Stimulated activated naive CD8-positive, alpha-beta T cell treated with anti-CD3 and anti-CD28 coated beads, Interleukin-15, amount 100 ng/mL, for 72 hours (primary cell): ENCODE measurements around the gene TPSAB1.
A peak's percentile ranks its signal among the peaks of the same experiment; 100 is the strongest.
"Not testable (repeated sequence)": the region's sequence is repeated elsewhere in the genome, so short reads cannot be mapped to it uniquely, and the experiment has no call there.

ENCODE experiments used
- ATAC-seq: fragments of 150-1000 bp; cut with Tn5 transposase; 2 replicates; pipeline ENCODE4 v1.10.0; 2021; ENCODE audit warnings: mild to moderate bottlenecking, moderate library complexity
- DNase-seq, 2 donors: peaks; one replicate each; pipeline ENCODE4 v3.0.0; 2021 to 2022
- H3K27ac Mint-ChIP-seq, 2 donors: one replicate each; pipeline ENCODE4 v1.8.0; 2022; ENCODE audit warnings: mild to moderate bottlenecking in 2 of 2, mixed read lengths in 2 of 2, moderate library complexity in 2 of 2
- H3K27me3 Mint-ChIP-seq: one replicate; pipeline ENCODE4 v1.8.0; 2022; ENCODE audit warnings: mixed read lengths
- H3K4me1 Mint-ChIP-seq: one replicate; pipeline ENCODE4 v1.8.0; 2022; ENCODE audit warnings: mild to moderate bottlenecking, mixed read lengths
- H3K4me3 Mint-ChIP-seq, 2 donors: one replicate each; pipeline ENCODE4 v1.8.0; 2022; ENCODE audit warnings: mild to moderate bottlenecking in 2 of 2, mixed read lengths in 2 of 2, moderate library complexity in 1 of 2
- H3K9me3 Mint-ChIP-seq, 2 donors: one replicate each; pipeline ENCODE4 v1.8.0; 2022; ENCODE audit warnings: mixed read lengths in 2 of 2

The TPSAB1 gene

GRCh38 chr16:1240436-1240835 is at the start of gene TPSAB1:
Gene TPSAB1 (plus strand): TSS chr16:1240705. CDS start chr16:1240939, 234 bp downstream.
- not testable (repeated sequence) for H3K4me3 Mint-ChIP-seq, H3K27ac Mint-ChIP-seq, H3K27me3 Mint-ChIP-seq, H3K4me1 Mint-ChIP-seq, DNase-seq, H3K9me3 Mint-ChIP-seq, ATAC-seq

DNA sequence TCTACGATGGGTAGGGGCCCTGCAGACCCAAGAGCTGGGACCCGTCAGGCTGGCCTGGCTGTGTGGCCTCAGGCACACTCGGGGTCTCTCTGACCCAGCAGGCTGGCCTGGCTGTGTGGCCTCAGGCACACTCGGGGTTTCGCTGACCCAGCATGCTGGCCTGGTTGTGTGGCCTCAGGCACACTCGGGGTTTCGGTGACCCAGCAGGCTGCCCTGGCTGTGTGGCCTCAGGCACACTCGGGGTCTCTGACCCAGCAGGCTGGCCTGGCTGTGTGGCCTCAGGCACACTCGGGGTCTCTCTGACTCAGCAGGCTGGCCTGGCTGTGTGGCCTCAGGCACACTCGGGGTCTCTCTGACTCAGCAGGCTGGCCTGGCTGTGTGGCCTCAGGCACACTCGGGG is 49.7 kb upstream of the TPSAB1 start:
- H3K9me3 Mint-ChIP-seq, H3K27ac Mint-ChIP-seq, H3K4me3 Mint-ChIP-seq, H3K4me1 Mint-ChIP-seq, DNase-seq, ATAC-seq: not testable (repeated sequence)
- H3K27me3 Mint-ChIP-seq, result peaks cover 29% of the 10 kb centered on the region

DNA sequence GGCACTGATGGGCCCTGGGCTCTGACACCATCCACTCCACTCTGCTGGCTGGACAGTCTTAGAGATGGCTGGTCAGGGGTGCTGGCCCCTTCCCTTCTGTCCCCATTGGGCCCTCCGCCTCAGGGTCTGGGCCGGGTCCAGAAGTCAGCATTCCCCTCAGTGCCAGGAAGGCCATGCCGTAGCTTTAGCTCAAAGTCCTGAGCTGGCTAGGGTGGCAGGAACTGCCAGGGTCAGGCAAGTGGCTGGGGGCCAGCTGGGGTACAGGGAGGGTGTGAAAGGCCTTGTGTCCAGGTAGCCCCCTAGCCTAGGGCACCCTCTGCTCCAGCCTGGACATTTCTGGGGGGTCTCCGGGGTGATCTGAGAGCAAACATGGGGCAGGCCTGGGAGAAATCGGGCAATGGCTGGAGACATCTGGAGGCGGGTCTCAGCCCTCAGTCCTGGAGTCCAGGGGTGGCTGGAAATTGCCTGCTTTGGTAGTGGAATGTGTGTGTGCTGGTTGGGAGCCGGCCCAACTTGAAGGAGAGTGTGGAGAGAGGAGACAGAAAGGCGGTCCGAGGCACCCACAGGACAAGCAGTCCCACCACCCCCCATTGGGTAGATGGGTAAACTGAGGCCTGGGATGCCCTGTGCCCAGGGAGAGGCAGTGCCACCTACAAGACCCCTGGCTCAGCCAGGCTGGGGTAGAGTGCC is 48.0 kb upstream of the TPSAB1 start:
- peaks cover 28% of the 10 kb centered on the region for H3K27me3 Mint-ChIP-seq
- DNase-seq, result no peak
- no peak overlapping the region for H3K27ac Mint-ChIP-seq
- ATAC-seq, result no peak
- H3K9me3 Mint-ChIP-seq, result no peaks in the 10 kb centered on the region
- peaks cover 14% of the 10 kb centered on the region for H3K4me1 Mint-ChIP-seq
- H3K4me3 Mint-ChIP-seq, result no peak overlapping the region

GRCh38 chr16:1193143-1193824 is 47.2 kb upstream of the TPSAB1 start:
- H3K27me3 Mint-ChIP-seq, result peaks cover 23% of the 10 kb centered on the region
- DNase-seq, result no peak
- H3K9me3 Mint-ChIP-seq, result no peaks in the 10 kb centered on the region
- no peak overlapping the region for H3K4me3 Mint-ChIP-seq
- no peak for ATAC-seq
- H3K27ac Mint-ChIP-seq, result no peak overlapping the region
- H3K4me1 Mint-ChIP-seq, result peaks cover 15% of the 10 kb centered on the region

DNA sequence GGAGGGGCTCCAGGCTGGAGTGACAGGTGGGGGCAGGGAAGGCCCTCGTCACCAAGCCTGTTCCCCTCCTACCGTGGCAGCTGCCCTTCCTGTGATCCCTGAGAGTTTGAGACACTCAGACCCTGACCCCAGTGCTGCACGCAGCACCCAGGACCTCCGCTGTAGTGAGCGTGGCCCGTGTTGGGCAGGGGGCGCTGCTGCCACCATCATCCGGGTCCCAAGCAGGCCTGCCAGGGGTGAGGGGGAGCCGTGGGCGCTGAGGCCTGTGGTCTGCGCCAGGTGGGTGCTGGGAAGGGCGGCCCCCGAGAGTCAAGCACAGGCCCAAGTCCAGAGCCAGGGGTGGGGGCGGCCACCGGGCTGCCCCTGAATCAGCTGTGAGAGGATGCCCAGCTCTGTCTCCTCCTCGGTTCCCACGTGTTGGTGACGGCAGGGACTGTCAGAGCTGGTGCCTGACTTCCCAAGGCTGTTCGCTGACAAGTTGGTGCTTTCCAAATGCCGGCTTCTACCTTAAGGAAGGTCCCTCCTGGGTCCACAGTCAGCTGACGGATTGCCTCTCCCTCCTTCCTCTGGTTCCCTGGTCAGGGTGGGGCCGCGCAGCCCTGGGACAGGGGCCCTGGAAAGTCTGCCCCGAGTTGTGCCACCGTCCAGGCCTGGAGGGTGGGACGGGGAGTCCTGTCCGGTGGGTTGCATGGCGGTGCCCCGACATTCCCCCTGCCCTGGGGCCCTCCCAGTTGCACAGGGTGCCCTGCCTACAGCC is 46.5 kb upstream of the TPSAB1 start:
- Mint-ChIP-seq H3K9me3 (no peaks in the 10 kb centered on the region), H3K4me1 (peaks cover 15% of the 10 kb centered on the region), H3K27ac (no peak overlapping the region), H3K4me3 (no peak overlapping the region), H3K27me3 (peaks cover 18% of the 10 kb centered on the region)
- peak; percentile 21 for ATAC-seq
- no peak for DNase-seq

GRCh38 chr16:1194665-1195392 is 45.7 kb upstream of the TPSAB1 start:
- peaks cover 0 to 3% of the 10 kb centered on the region in 2 donors for H3K9me3 Mint-ChIP-seq
- no peak overlapping the region for H3K4me3 Mint-ChIP-seq
- H3K27ac Mint-ChIP-seq, result no peak overlapping the region
- peak; percentile 31 to 37 for DNase-seq
- peak; percentile 42 for ATAC-seq
- peaks cover 15% of the 10 kb centered on the region for H3K4me1 Mint-ChIP-seq
- H3K27me3 Mint-ChIP-seq, result peaks cover 14% of the 10 kb centered on the region

DNA sequence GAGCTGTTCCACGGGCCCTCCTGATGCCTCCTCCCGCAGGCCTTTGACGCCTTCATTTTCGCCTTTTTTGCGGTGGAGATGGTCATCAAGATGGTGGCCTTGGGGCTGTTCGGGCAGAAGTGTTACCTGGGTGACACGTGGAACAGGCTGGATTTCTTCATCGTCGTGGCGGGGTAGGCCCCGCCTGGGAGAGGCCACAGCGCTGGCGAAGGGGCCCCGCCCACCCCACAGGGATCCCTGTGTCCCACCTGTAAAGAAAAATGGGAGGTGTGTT is 45.2 kb upstream of the TPSAB1 start:
- H3K27ac Mint-ChIP-seq, result no peak overlapping the region
- H3K9me3 Mint-ChIP-seq, result peaks cover 0 to 5% of the 10 kb centered on the region in 2 donors
- no peak overlapping the region for H3K4me3 Mint-ChIP-seq
- ATAC-seq, result no peak
- H3K27me3 Mint-ChIP-seq, result peaks cover 14% of the 10 kb centered on the region
- DNase-seq, result no peak
- peaks cover 15% of the 10 kb centered on the region for H3K4me1 Mint-ChIP-seq

DNA sequence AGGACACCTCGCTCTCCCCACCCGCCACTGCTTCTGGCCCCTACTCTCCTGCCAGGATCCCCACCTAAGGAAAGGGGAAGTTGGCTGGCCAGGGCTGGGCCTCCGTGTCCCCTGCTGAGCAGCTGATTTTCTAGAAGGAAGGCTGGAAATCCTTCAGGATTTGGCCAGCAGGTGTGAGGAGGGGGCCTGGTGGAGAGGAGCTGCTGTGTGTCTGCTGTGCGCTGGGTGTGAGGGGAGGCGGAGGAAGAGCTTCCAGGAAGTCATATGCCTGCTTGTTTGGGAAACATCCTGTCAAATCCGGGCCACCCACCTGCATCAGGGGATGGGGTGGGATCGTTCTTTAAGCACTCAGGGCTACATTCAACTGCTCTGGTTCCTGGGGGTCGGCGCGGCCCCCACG is 44.0 kb upstream of the TPSAB1 start:
- Mint-ChIP-seq H3K27ac (no peak overlapping the region), H3K4me3 (no peak overlapping the region), H3K9me3 (peaks cover 0 to 5% of the 10 kb centered on the region in 2 donors), H3K4me1 (peaks cover 15% of the 10 kb centered on the region), H3K27me3 (peaks cover 14% of the 10 kb centered on the region)
- DNase-seq, result no peak
- no peak for ATAC-seq

GRCh38 chr16:1197237-1197866 is 43.2 kb upstream of the TPSAB1 start:
- Mint-ChIP-seq H3K4me3 (no peak overlapping the region), H3K9me3 (peaks cover 0 to 5% of the 10 kb centered on the region in 2 donors), H3K27ac (no peak overlapping the region), H3K4me1 (peaks cover 15% of the 10 kb centered on the region), H3K27me3 (peaks cover 12% of the 10 kb centered on the region)
- ATAC-seq, result no peak
- no peak for DNase-seq

DNA sequence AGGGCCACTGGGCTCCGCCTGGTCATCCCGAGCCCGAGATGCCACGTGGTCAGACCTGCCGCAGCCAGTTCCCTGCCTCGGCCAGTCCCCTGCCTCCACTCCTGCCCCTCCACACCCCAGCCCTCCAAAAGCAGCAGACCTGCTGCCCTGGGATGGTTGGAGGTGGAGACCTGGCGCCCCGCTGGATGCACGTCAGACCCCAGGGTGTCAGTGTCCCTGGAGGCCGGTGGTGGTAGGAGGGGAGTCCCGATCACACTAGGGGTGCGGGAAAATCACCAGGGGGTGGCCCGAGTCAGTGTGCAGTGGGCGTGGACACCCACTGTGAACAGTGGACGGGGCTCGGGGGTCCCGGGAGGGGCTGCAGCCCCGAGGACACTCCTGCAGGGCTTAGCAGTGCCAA is 42.3 kb upstream of the TPSAB1 start:
- no peak for DNase-seq
- Mint-ChIP-seq H3K9me3 (peaks cover 0 to 5% of the 10 kb centered on the region in 2 donors), H3K4me1 (peaks cover 15% of the 10 kb centered on the region), H3K4me3 (no peak overlapping the region), H3K27me3 (peaks cover 4% of the 10 kb centered on the region), H3K27ac (no peak overlapping the region)
- no peak for ATAC-seq

DNA sequence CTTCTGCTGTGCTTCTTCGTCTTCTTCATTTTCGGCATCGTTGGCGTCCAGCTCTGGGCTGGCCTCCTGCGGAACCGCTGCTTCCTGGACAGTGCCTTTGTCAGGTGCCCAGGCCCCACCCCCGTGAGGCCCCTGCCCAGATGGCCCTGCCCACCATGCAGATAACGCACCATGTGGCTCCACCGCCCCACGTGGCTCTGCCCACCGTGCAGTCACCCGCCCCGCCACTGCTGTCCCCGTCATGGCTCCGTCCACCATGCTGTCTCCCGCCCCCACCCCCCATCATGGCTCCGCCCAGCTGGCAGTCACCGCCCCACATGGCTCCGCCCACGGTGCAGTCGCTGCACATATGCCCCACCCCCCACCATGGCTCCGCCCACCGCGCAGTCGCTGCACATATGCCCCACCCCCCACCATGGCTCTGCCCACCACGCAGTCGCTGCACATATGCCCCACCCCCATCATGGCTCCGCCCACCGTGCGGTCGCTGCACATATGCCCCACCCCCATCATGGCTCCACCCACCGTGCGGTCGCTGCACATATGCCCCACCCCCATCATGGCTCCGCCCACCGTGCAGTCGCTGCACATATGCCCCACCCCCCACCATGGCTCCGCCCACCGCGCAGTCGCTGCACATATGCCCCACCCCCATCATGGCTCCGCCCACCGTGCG is 41.7 kb upstream of the TPSAB1 start:
- H3K27me3 Mint-ChIP-seq, H3K4me3 Mint-ChIP-seq, DNase-seq, ATAC-seq, H3K9me3 Mint-ChIP-seq, H3K27ac Mint-ChIP-seq: not testable (repeated sequence)
- peaks cover 15% of the 10 kb centered on the region for H3K4me1 Mint-ChIP-seq

GRCh38 chr16:1199347-1200013 is 41.0 kb upstream of the TPSAB1 start:
- peaks cover 0 to 5% of the 10 kb centered on the region in 2 donors for H3K9me3 Mint-ChIP-seq
- ATAC-seq (no peak), DNase-seq (no peak)
- no peak overlapping the region for H3K4me3 Mint-ChIP-seq
- peaks cover 15% of the 10 kb centered on the region for H3K4me1 Mint-ChIP-seq
- no peaks in the 10 kb centered on the region for H3K27me3 Mint-ChIP-seq
- H3K27ac Mint-ChIP-seq, result peak overlapping the region in 1 of 2 donors; percentile 65

GRCh38 chr16:1200014-1200627 is 40.4 kb upstream of the TPSAB1 start:
- peaks cover 0 to 5% of the 10 kb centered on the region in 2 donors for H3K9me3 Mint-ChIP-seq
- peaks cover 15% of the 10 kb centered on the region for H3K4me1 Mint-ChIP-seq
- no peaks in the 10 kb centered on the region for H3K27me3 Mint-ChIP-seq
- no peak for DNase-seq
- H3K27ac Mint-ChIP-seq, result no peak overlapping the region
- ATAC-seq, result no peak
- H3K4me3 Mint-ChIP-seq, result no peak overlapping the region

DNA sequence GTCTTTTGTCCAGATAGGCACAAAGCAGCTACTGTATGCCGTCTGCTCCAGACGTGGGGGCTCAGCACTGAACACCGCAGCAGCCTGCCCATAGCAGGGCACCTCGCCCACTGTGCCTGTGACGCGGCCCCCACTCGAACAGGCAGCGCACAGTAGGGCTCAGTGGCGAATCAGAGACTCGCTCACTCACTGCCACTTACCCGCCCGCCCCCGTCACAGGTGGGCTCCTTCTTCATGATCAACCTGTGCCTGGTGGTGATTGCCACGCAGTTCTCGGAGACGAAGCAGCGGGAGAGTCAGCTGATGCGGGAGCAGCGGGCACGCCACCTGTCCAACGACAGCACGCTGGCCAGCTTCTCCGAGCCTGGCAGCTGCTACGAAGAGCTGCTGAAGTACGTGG is 39.1 kb upstream of the TPSAB1 start:
- H3K27ac Mint-ChIP-seq, result no peak overlapping the region
- ATAC-seq (no peak), DNase-seq (no peak)
- no peaks in the 10 kb centered on the region for H3K27me3 Mint-ChIP-seq
- H3K9me3 Mint-ChIP-seq, result peaks cover 0 to 5% of the 10 kb centered on the region in 2 donors
- peaks cover 9% of the 10 kb centered on the region for H3K4me1 Mint-ChIP-seq
- H3K4me3 Mint-ChIP-seq, result no peak overlapping the region
